A673 (cell line): ENCODE measurements around the gene CD4.

ENCODE experiments used
- CTCF ChIP-seq: fragments of 300-800, 200-600 bp; sonication (generic); conservative IDR thresholded peaks from 2 replicates; pipeline ENCODE4 v1.5.1; 2017; ENCODE audit warnings: low read depth, mild to moderate bottlenecking, antibody characterized with exemption, low read length, moderate library complexity, mixed read lengths
- EZH2 ChIP-seq: fragments of 200-600 bp; sonication (generic); IDR thresholded peaks from 2 replicates; pipeline ENCODE4 v1.6.1; 2017; ENCODE audit warnings: borderline replicate concordance, low read depth, mild to moderate bottlenecking, mixed read lengths, antibody characterized with exemption, low read length; ENCODE audit not compliant: poor library complexity, severe bottlenecking

GRCh38 chr12:6821591-6822425, 32.5 kb downstream of the CD4 start, which contains the start of gene GPR162:
- TF ChIP-seq CTCF (no peak), EZH2 (no peak)
